CD4-positive, alpha-beta T cell treated with Interleukin-15 for 1 hour (primary cell): Measurements from ENCODE around the gene RAB11FIP2.

Experiments used
- DNase-seq: peaks from one replicate; pipeline ENCODE4 v3.0.0-alpha.2; 2020

Gene RAB11FIP2

GRCh38 chr10:118033905-118034304, 12.8 kb downstream of the RAB11FIP2 start:
- DNase-seq: no peak

GRCh38 chr10:118032564-118032963, 14.2 kb downstream of the RAB11FIP2 start:
- no peak for DNase-seq

GRCh38 chr10:118031351-118032075, 15.2 kb downstream of the RAB11FIP2 start:
- DNase-seq: no peak

- DNase-seq: no peak
Measured at GRCh38 chr10:118028619-118029018, 18.1 kb downstream of the RAB11FIP2 start.

GRCh38 chr10:118027397-118027796, 19.3 kb downstream of the RAB11FIP2 start:
- no peak for DNase-seq

- DNase-seq: no peak
Measured at GRCh38 chr10:118026936-118027335, 19.8 kb downstream of the RAB11FIP2 start.

GRCh38 chr10:118020365-118020764, 26.4 kb downstream of the RAB11FIP2 start:
- DNase-seq: no peak

GRCh38 chr10:118017850-118018249, 28.9 kb downstream of the RAB11FIP2 start:
- no peak for DNase-seq

- DNase-seq: no peak
Measured at GRCh38 chr10:118017071-118017740, 29.5 kb downstream of the RAB11FIP2 start.

- no peak for DNase-seq
Measured at GRCh38 chr10:118012952-118013525, 33.7 kb downstream of the RAB11FIP2 start.

GRCh38 chr10:118007773-118008172, 39.0 kb downstream of the RAB11FIP2 start:
- DNase-seq: no peak

- no peak for DNase-seq
Measured at GRCh38 chr10:118003126-118003525, 43.6 kb downstream of the RAB11FIP2 start.

- no peak for DNase-seq
Measured at GRCh38 chr10:118002581-118002980, 44.2 kb downstream of the RAB11FIP2 start.

GRCh38 chr10:117997673-117998072, 49.1 kb downstream of the RAB11FIP2 start:
- DNase-seq: no peak

- DNase-seq: no peak
Measured at GRCh38 chr10:117996709-117997108, 50.0 kb downstream of the RAB11FIP2 start.

- no peak for DNase-seq
Measured at GRCh38 chr10:117994771-117995170, 52.0 kb downstream of the RAB11FIP2 start.

GRCh38 chr10:117993166-117993565, 53.6 kb downstream of the RAB11FIP2 start:
- DNase-seq: no peak

GRCh38 chr10:117991701-117992100, 55.0 kb downstream of the RAB11FIP2 start:
- DNase-seq: no peak

- DNase-seq: no peak
Measured at GRCh38 chr10:117989962-117990361, 56.8 kb downstream of the RAB11FIP2 start.

GRCh38 chr10:117988814-117989213, 57.9 kb downstream of the RAB11FIP2 start:
- no peak for DNase-seq

- DNase-seq: no peak
Measured at GRCh38 chr10:117987244-117987909, 59.4 kb downstream of the RAB11FIP2 start.

- no peak for DNase-seq
Measured at GRCh38 chr10:117983961-117984360, 62.8 kb downstream of the RAB11FIP2 start.
